GM19438 (cell line): ENCODE measurements around the gene MEF2D.
A peak's percentile ranks its signal among the peaks of the same experiment; 100 is the strongest.

Experiments
- ATAC-seq: cut with Tn5 transposase; IDR thresholded peaks from one replicate; pipeline ENCODE4 v1.9.1; 2021; ENCODE audit warnings: low read depth; ENCODE audit not compliant: unreplicated experiment

Gene MEF2D

DNA sequence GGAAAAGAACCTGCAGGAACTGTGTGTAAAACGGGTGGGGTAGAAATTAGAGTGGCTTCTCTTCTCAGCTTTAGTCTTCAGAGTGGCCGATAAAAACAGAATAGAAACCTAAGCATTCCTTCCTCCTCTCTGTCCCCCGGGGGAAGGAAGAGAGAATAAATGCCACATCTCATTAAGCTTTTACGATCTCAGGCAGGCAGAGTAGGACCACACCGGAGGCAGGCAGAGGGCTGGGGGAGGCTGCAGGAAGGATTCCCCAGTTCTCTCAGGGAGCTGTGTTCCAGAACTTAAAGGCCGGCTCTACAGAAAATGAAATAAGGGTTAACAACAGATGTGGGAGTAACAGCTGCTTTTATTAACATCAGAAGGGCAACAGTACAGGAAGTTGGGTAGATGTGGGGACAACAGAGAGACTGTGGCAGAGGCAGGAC, 24.5 kb upstream of the MEF2D start:
- ATAC-seq, result no peak

DNA sequence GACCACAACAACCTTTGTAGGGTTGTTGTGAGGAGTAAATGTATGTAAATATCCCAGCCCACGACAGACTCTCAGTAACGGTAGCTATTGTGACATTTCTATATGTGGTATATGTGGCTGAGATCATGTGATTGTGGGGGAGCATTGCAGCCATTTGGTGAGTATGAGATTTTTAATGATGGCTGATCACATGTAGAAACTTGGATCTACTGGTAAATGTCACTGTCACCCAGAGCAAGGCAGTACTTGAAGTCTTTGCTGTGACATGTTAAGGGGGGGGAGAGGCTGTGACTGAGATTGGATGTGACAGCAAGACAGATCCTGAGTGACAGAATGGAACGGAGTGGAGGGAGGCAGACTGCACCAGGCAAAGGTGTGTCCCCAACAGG, 23.9 kb upstream of the MEF2D start:
- no peak for ATAC-seq

DNA sequence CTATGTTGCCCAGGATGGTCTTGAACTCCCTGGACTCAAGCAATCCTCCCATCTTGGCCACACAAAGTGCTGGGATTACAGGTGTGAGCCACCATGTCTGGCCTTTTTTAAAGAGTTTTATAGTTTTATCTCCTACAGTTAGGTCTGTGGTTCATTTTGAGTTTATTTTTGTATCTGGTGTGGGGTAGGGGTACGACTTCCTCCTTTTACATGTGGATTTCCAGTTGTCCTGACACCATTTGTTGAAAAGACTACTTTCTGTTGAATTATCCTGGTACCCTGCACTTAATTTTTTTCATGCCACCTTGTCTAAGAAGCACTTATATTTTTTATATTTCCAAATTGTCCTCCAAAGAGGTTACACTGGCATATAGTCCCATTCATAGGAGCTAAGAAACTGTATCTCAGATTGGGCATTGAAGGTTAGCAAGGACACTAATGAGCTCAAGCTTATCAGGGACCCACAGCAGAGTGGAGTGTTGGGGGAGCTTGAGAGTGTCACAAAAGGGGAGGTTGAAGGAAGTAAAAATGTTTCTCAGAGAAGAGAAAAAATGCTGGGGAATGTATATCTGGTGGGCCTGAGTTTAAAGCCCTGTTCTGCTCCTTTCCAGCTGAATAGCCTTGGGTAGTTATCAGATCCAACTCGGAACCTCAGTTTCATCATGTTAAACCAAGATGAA, 23.4 kb upstream of the MEF2D start:
- ATAC-seq, result no peak

DNA sequence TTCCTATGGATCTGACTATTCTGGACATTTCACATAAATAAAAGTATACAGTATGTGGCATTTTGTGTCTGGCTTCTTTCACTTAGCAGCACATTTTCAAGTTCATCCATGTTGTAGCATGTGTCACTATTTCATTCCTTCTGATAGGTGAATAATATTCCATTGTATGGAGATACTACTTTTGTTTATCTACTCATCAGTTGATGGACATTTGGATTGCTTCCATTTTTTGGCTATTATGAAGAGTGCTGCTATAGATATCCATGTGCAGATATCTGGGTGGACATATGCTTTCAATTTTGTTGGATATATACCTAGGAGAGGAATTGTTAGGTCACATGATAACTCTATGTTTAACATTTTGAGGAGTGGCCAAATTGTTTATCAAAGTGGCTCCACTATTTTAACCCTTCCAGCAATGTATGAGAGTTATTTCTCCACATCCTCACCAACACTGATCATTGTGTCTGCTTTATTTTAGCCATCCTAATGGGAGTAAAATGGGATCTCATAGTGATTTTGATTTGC, 21.9 kb upstream of the MEF2D start:
- ATAC-seq, result no peak

DNA sequence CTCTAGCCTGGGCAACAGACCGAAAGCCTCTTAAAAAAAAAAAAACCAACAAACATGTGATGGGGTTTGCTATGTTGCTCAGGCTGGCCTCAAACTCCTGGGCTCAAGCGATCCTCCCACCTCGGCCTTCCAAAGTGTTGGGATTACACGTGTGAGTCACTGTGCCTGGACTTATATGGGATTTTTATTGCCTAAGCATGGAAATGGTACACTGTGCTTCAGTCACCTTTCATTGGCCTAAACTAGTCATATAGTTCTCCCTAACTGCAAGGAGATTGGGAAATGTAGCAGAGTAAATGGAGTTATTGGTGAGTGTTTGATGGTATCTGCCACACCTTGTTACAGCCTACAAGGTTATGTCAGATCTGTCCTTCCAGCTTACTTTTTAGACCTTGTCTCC, 17.2 kb upstream of the MEF2D start:
- ATAC-seq, result no peak

DNA sequence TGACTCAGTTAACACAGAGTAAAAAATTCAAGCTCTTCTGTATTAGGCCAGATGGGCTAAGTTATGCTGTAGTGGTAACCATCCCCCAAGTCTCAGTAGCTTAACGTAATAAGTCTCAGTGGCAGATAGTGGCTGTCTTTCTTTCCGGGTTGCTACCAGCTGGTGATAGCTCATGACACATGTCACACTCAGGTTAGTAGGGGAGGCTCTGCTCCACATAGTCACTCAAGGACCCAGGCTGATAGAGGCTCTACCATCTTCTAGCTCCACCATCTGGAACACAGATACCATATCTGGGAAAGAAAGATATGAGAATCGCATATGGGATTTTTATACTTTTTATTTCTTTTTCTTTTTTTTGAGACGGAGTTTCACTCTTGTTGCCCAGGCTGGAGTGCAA, 16.2 kb upstream of the MEF2D start:
- no peak for ATAC-seq

DNA sequence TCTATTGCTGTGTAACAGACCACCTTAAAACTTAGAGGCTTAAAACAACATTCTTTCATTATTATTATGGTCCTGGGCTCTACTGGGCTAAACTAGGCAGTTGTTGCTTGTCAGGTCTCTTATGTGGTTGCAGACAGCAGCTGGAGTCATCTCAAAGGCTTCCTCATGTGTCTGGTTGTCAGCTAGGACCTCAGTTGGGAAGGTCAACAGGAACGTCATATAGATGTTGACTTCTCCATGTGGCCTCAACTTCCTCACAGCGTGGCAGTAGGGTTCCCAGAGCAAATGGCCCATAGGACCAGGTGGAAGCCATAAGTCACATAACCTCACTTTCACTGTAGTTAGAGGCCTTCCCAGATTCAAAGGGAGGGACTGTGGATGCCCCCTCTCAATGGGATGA, 15.4 kb upstream of the MEF2D start:
- no peak for ATAC-seq

DNA sequence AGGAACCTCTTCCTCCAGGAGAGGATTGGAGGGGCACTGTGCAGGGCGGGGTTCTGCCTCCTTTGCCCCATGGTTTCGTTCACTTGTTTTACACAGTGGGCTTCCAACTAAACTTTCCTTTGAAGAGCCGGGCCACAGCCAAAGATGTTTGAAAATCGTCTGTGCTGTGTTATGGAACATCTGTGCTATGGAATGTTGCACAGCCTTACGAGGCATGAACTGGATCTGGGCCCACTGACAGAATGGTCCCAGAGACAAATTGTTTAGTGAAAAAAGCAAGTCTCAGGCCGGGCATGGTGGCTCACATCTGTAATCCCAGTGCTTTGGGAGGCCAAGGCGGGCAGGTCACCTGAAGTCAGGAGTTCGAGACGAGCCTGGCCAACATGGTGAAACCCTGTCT, 12.6 kb upstream of the MEF2D start:
- ATAC-seq, result no peak

DNA sequence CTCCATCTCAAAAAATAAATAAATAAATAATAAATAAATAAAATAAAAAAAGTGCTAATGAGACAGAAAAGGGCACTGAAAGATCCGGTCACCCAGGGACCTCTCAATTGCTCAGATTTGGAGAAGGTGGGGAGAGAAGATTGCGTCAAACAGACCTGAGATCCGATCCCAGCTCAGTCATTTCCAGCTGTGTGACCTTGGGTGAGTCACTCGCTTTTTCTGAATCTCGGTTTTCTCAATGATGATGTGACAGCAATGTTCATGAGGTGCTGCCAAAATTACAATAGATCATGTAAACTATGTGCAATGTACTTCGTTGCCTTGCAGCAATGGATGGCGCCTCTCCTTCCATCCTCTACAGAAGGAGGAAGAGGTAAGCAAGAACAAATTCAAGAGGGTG, 11.1 kb upstream of the MEF2D start:
- no peak for ATAC-seq

DNA sequence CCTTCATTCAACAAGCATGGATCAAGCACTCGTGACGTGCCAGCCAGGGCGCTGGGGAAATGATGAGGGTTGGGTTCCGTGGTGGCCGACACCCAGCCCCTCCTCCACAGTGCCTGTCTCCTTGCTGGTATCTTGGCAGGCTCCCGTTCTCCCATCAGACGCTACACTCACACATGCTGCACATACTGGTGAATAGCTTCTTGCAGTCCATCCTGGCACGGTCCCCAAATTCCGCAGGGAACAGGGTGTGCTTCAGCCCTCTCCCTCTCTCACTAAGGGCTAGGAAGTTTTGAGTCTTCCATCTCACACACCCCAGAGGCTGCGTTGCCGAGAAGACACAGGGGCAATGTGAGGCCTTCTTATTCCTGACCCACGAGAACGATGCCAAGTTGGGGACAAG, 10.1 kb upstream of the MEF2D start:
- ATAC-seq, result no peak

DNA sequence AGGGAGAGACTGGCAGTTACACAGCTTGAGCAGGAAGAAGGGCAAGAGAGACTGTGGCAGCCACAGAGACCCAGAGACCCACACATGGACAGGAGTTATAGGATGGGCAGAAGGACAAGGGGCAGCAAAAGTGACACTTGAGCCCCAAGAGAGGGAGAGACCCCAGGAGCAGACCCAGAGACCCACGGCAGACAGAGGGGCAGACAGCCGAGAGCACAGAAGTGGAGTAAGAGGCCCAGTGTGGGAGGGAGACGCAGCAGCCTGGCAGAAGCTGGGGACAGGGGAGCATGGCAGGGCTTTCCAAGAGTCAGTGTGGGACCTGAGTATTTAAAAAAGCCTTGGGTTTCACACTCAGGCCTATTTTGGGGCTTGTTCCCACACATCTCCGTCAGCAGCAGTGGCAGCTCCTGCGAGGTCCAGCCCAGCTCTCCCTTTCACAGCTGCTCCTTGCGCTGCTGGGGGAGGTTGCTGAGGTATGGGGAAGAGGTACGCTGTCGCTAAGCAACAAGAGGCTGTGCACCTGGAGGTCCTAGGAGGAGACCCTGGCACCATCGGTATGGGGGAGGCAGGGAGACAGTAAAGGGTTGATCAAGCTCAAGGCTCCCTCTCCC, 9.0 kb upstream of the MEF2D start:
- no peak for ATAC-seq

DNA sequence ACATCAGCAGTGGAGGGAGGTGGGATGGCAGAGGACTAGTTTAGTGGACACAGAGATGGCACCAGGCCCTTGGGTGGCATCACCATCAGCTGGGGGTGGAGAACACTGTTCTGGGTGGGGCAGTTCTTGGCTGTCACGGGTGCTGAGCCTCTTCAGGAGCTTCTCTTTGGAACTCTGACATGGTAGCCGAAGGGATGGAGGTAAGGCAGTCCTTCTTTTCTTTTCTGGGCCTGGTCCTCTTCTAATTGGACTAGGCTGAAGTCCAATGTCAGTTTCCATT, 8.3 kb upstream of the MEF2D start:
- no peak for ATAC-seq

DNA sequence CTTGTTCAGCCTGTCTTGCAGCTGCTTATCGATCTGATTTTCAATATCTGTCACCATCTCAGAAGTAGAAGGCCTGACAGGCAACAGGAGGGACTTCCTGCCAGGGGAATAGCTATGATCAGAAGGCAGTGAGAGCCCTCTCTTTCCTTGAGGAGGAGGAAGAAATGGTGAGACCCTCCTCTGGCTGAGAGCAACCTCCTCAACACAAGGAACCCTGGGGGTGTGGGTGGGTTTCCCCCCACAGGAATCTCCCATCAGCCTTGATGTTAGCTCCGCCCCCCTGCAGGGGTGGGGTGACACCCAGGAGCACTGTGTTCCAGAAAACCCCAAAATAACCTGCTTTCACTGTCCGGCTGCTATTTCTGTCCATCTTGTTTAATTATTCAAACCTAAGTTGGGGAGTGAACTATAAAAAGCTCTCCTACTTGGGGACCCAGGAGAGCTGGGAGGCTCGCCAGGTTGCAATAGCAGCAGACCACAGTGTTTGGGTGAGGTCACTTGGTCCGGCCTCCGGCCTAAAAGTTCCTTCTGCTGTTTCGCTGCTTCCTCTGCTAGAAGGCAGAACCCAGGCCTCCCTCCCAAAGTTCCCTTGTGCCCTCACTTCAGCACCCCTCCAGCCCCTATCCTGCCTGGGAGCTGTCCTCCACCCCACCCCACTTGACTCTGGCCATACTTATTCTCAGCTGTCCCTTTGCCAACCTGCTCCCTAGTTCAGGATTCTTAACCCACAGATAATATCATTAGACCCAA, 7.8 kb upstream of the MEF2D start:
- ATAC-seq, result no peak

DNA sequence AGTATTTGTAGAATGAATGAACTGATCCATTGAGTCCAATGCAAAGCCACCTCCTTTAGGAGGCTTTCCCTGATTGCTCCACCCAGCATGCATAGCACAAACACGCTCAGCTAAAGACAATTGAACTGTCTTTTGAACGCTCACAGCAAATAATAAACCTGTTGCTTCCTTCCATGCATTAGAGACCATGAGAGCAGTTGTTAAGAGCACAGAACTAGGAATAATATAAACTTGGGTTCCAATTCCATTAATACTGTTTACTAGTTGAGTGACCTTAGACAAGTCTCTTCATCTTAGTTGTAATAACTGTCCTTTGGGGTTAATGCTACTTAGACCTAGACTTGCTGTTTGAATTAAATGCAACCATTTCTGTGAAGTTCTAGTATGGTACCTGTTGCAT, 5.9 kb upstream of the MEF2D start:
- no peak for ATAC-seq

DNA sequence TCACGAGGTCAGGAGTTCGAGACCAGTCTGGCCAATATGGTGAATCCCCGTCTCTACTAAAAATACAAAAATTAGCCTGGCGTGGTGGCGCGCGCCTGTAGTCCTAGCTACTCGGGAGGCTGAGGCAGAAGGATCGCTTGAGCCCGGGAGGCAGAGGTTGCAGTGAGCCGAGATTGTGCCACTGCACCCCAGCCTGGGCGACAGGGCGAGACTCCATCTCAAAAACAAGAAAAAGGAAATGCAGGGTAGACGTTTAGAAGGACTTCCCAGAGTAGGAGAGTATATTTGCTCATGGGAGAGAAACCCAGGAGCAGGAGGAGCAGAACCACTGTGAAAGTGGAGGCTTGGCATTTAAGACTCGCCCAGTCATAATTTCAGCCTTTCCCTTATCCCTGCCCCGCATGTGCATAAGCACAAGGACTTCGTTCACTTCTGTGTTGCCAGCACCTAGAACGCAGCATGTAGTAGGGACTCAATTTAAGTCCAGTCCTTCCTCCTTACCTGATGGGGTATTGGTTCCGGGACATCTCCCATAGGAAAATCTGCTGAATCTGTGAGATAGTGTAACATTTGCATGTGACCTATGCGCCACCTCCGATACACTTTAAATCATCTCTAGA, 5.2 kb upstream of the MEF2D start:
- ATAC-seq, result no peak

DNA sequence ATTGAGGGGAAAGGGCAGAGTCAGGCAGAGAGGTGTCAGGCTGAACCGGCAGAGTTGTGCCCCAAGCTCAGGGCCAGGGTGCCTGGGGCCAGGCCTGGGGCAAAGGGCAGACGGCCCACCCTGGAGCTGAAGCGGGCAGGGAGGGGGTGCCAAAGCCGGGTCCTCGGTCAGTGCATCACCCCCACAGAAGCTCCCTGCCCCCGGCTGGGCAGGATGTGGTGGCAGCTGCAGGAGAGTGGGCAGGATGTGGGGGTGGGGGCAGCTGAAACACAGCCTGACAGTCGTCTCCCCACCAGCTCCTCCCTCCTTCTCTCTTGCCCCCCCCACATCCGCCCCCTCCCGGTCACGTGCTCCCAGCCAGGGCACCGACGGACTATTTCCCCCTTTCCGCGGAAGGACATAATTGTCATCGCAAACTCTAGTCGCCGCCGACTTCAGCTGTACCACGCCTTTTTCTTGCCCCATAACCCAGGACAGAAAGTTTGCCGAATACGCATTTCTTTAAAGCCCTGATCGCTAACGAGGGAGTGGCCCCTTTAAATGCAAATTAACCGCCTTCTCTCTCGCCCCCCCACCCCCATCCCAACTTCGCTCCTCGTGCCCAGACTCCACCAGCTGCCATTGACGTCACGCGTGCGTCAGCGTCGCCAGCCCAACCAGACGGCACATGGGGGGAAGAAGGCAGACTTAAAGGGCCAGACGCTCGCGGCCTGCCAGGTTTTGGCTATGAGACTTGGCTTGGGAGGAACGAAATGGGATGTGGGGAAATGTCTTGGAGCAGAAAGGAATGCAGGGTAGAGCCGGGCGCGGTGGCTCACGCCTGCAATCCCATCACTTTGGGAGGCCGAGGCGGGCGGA, 4.5 kb upstream of the MEF2D start:
- peak; percentile 25 for ATAC-seq

DNA sequence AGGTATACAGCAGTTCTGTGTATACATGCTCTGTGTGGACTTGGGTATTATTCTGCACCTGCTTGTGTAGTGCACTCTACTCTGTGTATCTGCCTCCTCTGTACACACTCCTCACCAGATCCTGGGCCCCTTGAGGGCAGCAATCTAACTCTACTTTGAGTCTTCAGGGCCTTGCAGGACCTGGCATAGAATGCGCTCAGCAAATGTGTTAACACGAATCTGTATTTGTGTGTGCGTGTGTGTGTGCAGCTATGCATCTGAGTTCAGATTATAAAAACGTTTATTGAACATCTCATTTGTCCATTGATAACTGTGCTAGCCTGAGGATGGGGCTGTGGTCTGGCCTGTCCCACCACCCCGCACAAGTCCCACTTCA, 3.9 kb upstream of the MEF2D start:
- no peak for ATAC-seq

DNA sequence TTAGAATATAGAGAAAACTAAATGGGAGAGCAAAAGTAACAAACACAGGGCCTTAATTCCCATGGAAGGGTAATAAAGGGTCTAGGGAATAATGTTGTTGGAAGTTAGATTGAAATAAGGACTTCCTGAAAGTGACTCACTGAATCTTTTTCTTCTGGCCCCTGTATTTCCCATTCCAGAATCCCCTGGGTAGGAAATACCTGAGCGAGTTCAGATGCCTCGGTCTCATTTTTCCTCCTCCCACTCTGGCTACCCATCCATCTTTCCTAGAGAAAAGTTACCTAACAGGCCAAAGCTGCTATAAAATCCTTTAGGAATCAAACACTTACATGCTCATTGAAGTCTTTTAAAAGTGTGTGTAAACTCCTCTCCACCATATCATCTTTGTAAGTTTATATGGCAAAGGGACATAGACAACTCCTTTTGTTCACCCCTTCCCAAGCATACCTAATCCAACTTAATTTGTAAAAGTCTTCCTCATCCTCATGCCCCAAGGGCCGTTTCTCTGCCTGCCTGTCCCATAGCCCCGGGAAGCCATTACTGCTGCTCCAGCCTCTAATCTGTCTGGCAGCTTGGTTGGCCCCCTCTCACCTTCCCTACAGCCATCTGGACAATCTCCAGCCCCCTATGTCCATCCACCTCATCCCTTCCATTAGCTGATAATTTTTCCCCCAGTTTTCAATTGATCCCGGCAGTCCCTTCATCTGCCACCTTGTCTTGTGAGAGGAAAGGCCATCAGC, 3.3 kb upstream of the MEF2D start:
- no peak for ATAC-seq

DNA sequence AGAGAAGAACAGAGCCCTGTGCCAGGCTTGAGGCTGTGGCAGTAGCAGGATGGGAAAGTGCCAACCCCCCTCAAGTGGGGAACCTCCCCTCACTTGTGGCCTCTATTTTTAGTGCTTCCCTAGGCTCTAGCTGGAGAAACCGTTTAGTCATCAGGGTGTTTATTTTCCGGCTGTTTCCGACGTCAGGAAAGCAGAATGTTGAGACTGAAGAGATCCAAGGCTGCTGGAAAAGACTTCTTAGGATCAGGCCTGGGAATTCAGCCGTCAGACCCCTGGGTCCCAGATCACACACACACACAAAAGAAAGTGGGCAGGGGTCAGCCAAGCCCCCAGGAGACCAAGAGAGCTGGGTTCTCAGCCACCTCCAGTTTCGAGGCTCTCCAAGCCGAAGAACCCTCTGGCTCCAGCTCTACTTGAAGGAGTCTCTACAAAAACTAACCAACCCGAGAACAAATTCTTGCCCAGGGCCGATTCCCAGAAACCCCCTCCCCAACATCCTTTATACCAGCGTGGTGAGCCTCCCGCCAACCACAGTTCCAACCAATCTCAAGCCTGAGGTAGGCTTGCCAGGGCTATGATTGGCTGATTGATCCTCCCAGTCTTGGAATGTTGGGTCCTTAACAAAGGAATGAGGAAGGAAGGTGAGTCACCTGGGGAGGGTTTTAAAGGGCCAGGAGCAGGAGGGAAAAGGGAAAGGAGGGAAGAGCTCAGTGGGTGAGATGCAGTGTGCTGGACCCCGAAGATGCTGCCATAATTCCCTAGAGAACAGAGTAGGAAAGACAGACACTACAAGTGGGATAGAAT, 2.5 kb upstream of the MEF2D start:
- ATAC-seq, result no peak
